ENCODE measurements around the gene RHBDD1.

DNA sequence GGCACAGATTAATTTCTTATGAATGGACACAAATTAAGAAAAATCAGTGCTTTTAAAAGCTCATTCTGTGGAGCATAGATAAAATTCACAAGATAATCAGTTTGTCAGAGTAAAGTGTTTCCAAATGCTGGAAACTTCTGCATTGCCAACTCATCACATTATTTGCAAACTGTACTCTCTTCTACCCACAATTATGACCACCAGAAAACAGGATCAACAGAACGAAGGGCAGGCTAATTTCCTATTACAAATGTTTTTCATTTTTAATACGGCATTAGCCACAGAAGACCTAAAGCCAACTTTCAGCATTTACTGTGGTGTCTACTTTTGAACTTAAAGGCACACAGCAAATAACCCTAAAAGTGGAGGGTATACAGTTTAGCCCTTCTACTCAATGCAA, 42.2 kb upstream of the RHBDD1 start:
- TF ChIP-seq EZH2 (IDR thresholded peaks at IDR 0.05; ENCODE audit: borderline replicate concordance, insufficient read depth, low read length, poor library complexity, severe bottlenecking) (no peak), RAD21 (conservative IDR thresholded peaks at IDR 0.05) (no peak), EP300 (conservative IDR thresholded peaks at IDR 0.05; ENCODE audit: poor library complexity, severe bottlenecking) (no peak), MXI1 (conservative IDR thresholded peaks at IDR 0.05; ENCODE audit: poor library complexity, severe bottlenecking) (no peak), POLR2AphosphoS5 (IDR thresholded peaks at IDR 0.05) (no peak)
- TF ChIP-seq, protein P1, sequence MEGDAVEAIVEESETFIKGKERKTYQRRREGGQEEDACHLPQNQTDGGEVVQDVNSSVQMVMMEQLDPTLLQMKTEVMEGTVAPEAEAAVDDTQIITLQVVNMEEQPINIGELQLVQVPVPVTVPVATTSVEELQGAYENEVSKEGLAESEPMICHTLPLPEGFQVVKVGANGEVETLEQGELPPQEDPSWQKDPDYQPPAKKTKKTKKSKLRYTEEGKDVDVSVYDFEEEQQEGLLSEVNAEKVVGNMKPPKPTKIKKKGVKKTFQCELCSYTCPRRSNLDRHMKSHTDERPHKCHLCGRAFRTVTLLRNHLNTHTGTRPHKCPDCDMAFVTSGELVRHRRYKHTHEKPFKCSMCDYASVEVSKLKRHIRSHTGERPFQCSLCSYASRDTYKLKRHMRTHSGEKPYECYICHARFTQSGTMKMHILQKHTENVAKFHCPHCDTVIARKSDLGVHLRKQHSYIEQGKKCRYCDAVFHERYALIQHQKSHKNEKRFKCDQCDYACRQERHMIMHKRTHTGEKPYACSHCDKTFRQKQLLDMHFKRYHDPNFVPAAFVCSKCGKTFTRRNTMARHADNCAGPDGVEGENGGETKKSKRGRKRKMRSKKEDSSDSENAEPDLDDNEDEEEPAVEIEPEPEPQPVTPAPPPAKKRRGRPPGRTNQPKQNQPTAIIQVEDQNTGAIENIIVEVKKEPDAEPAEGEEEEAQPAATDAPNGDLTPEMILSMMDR (IDR thresholded peaks at IDR 0.05; ENCODE audit: poor library complexity, severe bottlenecking) = no peak
- TF ChIP-seq, protein P2, sequence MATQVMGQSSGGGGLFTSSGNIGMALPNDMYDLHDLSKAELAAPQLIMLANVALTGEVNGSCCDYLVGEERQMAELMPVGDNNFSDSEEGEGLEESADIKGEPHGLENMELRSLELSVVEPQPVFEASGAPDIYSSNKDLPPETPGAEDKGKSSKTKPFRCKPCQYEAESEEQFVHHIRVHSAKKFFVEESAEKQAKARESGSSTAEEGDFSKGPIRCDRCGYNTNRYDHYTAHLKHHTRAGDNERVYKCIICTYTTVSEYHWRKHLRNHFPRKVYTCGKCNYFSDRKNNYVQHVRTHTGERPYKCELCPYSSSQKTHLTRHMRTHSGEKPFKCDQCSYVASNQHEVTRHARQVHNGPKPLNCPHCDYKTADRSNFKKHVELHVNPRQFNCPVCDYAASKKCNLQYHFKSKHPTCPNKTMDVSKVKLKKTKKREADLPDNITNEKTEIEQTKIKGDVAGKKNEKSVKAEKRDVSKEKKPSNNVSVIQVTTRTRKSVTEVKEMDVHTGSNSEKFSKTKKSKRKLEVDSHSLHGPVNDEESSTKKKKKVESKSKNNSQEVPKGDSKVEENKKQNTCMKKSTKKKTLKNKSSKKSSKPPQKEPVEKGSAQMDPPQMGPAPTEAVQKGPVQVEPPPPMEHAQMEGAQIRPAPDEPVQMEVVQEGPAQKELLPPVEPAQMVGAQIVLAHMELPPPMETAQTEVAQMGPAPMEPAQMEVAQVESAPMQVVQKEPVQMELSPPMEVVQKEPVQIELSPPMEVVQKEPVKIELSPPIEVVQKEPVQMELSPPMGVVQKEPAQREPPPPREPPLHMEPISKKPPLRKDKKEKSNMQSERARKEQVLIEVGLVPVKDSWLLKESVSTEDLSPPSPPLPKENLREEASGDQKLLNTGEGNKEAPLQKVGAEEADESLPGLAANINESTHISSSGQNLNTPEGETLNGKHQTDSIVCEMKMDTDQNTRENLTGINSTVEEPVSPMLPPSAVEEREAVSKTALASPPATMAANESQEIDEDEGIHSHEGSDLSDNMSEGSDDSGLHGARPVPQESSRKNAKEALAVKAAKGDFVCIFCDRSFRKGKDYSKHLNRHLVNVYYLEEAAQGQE (IDR thresholded peaks at IDR 0.05; ENCODE audit: borderline replicate concordance) = no peak
